PC-3 (cell line): Measurements from ENCODE around the gene RAET1E. TPM values are rescaled to one million over a fixed set of nuclear protein-coding genes. Genes with fewer than 3 reads are reported as not detected.
A peak's percentile ranks its signal among the peaks of the same experiment; 100 is the strongest.

ENCODE experiments used
- ATAC-seq: fragments of 200-7000 bp; cut with Tn5 transposase; 2 replicates; pipeline ENCODE4 v1.9.1; 2020; ENCODE audit warnings: mild to moderate bottlenecking, moderate library complexity
- BruUV-seq: library from RNA; stranded (reverse); fragments of 400-500 nt; replicated peaks from 2 replicates; lab custom pipeline; 2021; lab: Mats Ljungman, UMichigan
- CTCF ChIA-PET: fragments of 300-600 bp; sonication (Branson Sonifier 250); formaldehyde crosslinking; loops from one replicate; lab custom pipeline; 2022; ENCODE audit warnings: antibody characterized with exemption; lab: Charles Lee
- POLR2A ChIA-PET: fragments of 300-600 bp; sonication (Branson Sonifier 250); formaldehyde crosslinking; loops from one replicate; lab custom pipeline; 2022; ENCODE audit warnings: antibody characterized with exemption; ENCODE audit not compliant: unreplicated experiment; lab: Charles Lee
- DNase-seq: peaks from one replicate; pipeline ENCODE4 v3.0.0-alpha.2; 2015
- H2AFZ ChIP-seq: fragments of 300-600 bp; sonication (generic); 2 replicates; pipeline ENCODE4 v1.6.0; 2016; ENCODE audit warnings: antibody characterized with exemption, low read length
- H3F3A ChIP-seq: fragments of 300-600 bp; sonication (generic); one replicate; pipeline ENCODE4 v1.6.0; 2017; ENCODE audit warnings: antibody characterized with exemption, low read length, control low read depth, mild to moderate bottlenecking; ENCODE audit not compliant: unreplicated experiment
- H3K27ac ChIP-seq: fragments of 300-600 bp; sonication (generic); 2 replicates; pipeline ENCODE4 v1.5.1; 2016; ENCODE audit warnings: mild to moderate bottlenecking, low read length
- H3K27me3 ChIP-seq: fragments of 300-600 bp; sonication (generic); 2 replicates; pipeline ENCODE4 v1.6.1; 2016; ENCODE audit warnings: low read length, mixed read lengths
- H3K36me3 ChIP-seq: fragments of 300-600 bp; sonication (generic); 2 replicates; pipeline ENCODE4 v1.6.1; 2016; ENCODE audit warnings: low read depth, mixed run types, low read length, mixed read lengths
- H3K4me1 ChIP-seq: fragments of 300-600 bp; sonication (generic); 2 replicates; pipeline ENCODE4 v1.5.1; 2016; ENCODE audit warnings: low read length; ENCODE audit not compliant: insufficient read depth
- H3K4me2 ChIP-seq: fragments of 300-600 bp; sonication (generic); 2 replicates; pipeline ENCODE4 v1.6.0; 2016; ENCODE audit warnings: low read length
- H3K4me3 ChIP-seq: fragments of 300-600 bp; sonication (generic); 2 replicates; pipeline ENCODE4 v1.5.1; 2016; ENCODE audit warnings: mild to moderate bottlenecking, low read length, mixed read lengths
- H3K79me2 ChIP-seq: fragments of 300-600 bp; sonication (generic); 2 replicates; pipeline ENCODE4 v1.6.1; 2017; ENCODE audit warnings: low read length, mixed read lengths
- H3K9ac ChIP-seq: fragments of 300-600 bp; sonication (generic); 2 replicates; pipeline ENCODE4 v1.6.0; 2016; ENCODE audit warnings: mild to moderate bottlenecking, low read length
- H3K9me2 ChIP-seq: fragments of 300-600 bp; sonication (generic); replicated peaks from 2 replicates; pipeline ENCODE4 v1.6.1; 2016; ENCODE audit warnings: mixed run types, low read length, mixed read lengths
- H3K9me3 ChIP-seq: fragments of 300-600 bp; sonication (generic); 2 replicates; pipeline ENCODE4 v1.6.1; 2016; ENCODE audit warnings: low read length, mixed read lengths
- H4K20me1 ChIP-seq: fragments of 300-600 bp; sonication (generic); 2 replicates; pipeline ENCODE4 v1.6.1; 2016; ENCODE audit warnings: low read length, mixed read lengths
- EZH2 ChIP-seq: fragments of 300-600 bp; sonication (generic); IDR thresholded peaks from one replicate; pipeline ENCODE4 v1.6.1; 2017; ENCODE audit warnings: antibody characterized with exemption, mild to moderate bottlenecking, low read length; ENCODE audit not compliant: unreplicated experiment
- EZH2phosphoT487 ChIP-seq: fragments of 300-600 bp; sonication (generic); IDR thresholded peaks from 2 replicates; pipeline ENCODE4 v1.6.1; 2018; ENCODE audit warnings: mild to moderate bottlenecking, antibody characterized with exemption, low read length, borderline replicate concordance
- intact Hi-C: fragments of 100-400 bp; cut with micrococcal nuclease; formaldehyde crosslinking; loops from 2 replicates; pipeline ENCODE4 v1.9.0; 2023
- total RNA-seq: library from RNA; depleted of rRNA; stranded (reverse); fragments of >200 nt; gene quantifications from 2 replicates; pipeline ENCODE4 v1.2.3, GENCODE V29; 2014
- TF ChIP-seq, protein P1 (sequence below): fragments of 300-600 bp; sonication (generic); conservative IDR thresholded peaks from 2 replicates; pipeline ENCODE4 v1.5.1; 2017; ENCODE audit warnings: antibody characterized with exemption, low read depth, mild to moderate bottlenecking, low read length

The RAET1E gene
- total RNA-seq, 1 experiment from 2014 or later, result 0.40 TPM

DNA sequence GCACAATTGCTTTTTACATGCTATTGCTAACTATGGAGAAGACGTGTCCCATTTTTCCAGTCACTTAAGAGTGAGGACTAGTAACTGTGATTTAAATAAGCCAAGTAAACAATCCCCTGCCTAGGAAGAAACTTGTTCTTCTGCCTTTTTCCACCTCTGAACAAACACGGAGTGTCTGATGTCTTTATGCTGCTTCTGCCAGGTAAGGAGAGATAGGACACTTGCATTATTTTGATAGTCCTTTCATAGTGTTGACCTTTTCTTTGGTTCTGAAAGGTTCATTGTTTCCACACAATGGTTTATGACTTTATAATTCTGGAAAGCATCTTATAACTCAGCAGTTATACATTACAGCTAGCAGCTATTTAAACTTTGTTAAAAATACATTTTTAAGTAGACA is 42.2 kb downstream of the RAET1E start:
- peak overlapping the region; percentile 64 for H3K4me3 ChIP-seq
- peaks cover 73% of the 10 kb centered on the region for H3K79me2 ChIP-seq
- intact Hi-C loops, result loop anchor here (1.0 kb wide), 2 partner anchors 8 kb away; no protein-coding TSS in a partner anchor
- peaks cover 27% of the 10 kb centered on the region for H3F3A ChIP-seq
- DNase-seq, result peak; percentile 47
- H3K27me3 ChIP-seq, result no peaks in the 10 kb centered on the region
- H3K9ac ChIP-seq, result peak overlapping the region; percentile 78
- H3K4me1 ChIP-seq, result peaks cover 63% of the 10 kb centered on the region
- CTCF ChIA-PET, result interaction anchor here (1.7 kb wide), 1 partner anchor 15 kb away, joined by 6 read pairs; no protein-coding TSS in a partner anchor
- BruUV-seq, result TSS peak; percentile 45
- peak; percentile 9 for ATAC-seq
- TF ChIP-seq, protein P1, sequence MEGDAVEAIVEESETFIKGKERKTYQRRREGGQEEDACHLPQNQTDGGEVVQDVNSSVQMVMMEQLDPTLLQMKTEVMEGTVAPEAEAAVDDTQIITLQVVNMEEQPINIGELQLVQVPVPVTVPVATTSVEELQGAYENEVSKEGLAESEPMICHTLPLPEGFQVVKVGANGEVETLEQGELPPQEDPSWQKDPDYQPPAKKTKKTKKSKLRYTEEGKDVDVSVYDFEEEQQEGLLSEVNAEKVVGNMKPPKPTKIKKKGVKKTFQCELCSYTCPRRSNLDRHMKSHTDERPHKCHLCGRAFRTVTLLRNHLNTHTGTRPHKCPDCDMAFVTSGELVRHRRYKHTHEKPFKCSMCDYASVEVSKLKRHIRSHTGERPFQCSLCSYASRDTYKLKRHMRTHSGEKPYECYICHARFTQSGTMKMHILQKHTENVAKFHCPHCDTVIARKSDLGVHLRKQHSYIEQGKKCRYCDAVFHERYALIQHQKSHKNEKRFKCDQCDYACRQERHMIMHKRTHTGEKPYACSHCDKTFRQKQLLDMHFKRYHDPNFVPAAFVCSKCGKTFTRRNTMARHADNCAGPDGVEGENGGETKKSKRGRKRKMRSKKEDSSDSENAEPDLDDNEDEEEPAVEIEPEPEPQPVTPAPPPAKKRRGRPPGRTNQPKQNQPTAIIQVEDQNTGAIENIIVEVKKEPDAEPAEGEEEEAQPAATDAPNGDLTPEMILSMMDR, result no peak
- TF ChIP-seq EZH2 (no peak), EZH2phosphoT487 (no peak)
- no peaks in the 10 kb centered on the region; the same call in 1 of the 2 replicates for H3K36me3 ChIP-seq
- peak overlapping the region; percentile 97 for H3K27ac ChIP-seq
- H3K9me2 ChIP-seq, result no peaks in the 10 kb centered on the region
- H4K20me1 ChIP-seq, result no peaks in the 10 kb centered on the region
- POLR2A ChIA-PET, result interaction anchor here (0.6 kb wide), 1 partner anchor 15 kb away, joined by 5 read pairs; no protein-coding TSS in a partner anchor
- peak overlapping the region; percentile 96 for H3K4me2 ChIP-seq
- H3K9me3 ChIP-seq, result no peaks in the 10 kb centered on the region
- no peak overlapping the region for H2AFZ ChIP-seq

DNA sequence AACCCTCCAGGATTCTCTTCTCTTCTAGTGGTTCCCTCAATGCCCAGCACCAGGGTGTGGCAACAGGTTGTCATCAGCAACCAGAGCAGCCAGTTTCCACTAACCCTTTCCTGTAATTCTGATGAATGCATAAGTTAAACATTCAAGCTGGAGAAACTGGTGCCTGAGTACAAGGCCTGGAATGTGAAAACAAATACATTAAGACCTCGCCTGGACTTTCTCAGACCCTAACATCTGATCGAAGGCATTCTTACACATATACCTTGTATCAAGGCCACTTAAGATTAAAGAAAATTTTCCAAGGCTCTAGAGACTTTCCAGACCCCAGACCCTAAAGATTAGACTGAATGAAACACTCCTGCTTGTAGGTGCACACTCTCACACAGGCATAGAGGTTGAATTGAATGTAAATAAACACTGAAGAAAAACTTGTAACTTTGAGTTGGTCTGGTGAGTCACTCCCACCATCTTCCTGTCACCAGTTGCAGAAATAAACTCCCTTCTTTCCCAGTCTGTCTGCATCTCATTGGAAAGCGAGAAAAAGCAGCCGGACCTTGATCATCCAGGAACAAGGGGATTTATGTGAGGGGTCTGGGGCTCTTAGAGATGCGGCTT is 42.8 kb downstream of the RAET1E start:
- peak; percentile 93 for DNase-seq
- peak overlapping the region; percentile 97 for H3K27ac ChIP-seq
- no peak overlapping the region for H2AFZ ChIP-seq
- H3K9me2 ChIP-seq, result no peaks in the 10 kb centered on the region
- H3K4me1 ChIP-seq, result peaks cover 62% of the 10 kb centered on the region
- peak overlapping the region; percentile 78 for H3K9ac ChIP-seq
- peak; percentile 73 for ATAC-seq
- H3F3A ChIP-seq, result peaks cover 27% of the 10 kb centered on the region
- no peaks in the 10 kb centered on the region for H4K20me1 ChIP-seq
- H3K79me2 ChIP-seq, result peaks cover 69% of the 10 kb centered on the region
- no TSS peak for BruUV-seq
- no peaks in the 10 kb centered on the region; the same call in 1 of the 2 replicates for H3K36me3 ChIP-seq
- peak overlapping the region; percentile 64 for H3K4me3 ChIP-seq
- H3K9me3 ChIP-seq, result no peaks in the 10 kb centered on the region
- ChIA-PET CTCF (interaction anchor here (1.7 kb wide), 1 partner anchor 15 kb away, joined by 6 read pairs; no protein-coding TSS in a partner anchor), POLR2A (no interaction called here)
- intact Hi-C loops, result loop anchor here (1.0 kb wide), 2 partner anchors 8 kb away; no protein-coding TSS in a partner anchor
- no peaks in the 10 kb centered on the region for H3K27me3 ChIP-seq
- peak overlapping the region; percentile 96 for H3K4me2 ChIP-seq
- TF ChIP-seq EZH2phosphoT487, result no peak
- TF ChIP-seq EZH2, result no peak
- TF ChIP-seq, protein P1, result no peak
